Measurements from ENCODE around the gene MYO1B.
"Not testable (repeated sequence)": the region's sequence is repeated elsewhere in the genome, so short reads cannot be mapped to it uniquely, and the experiment has no call there.

Gene MYO1B

GRCh38 chr2:191415858-191416257 is 170.7 kb downstream of the MYO1B start:
- DNase-seq = no peak

- no peak for DNase-seq
Observed at GRCh38 chr2:191417746-191418145, 172.5 kb downstream of the MYO1B start.

- DNase-seq = no peak
Observed at GRCh38 chr2:191421950-191422349, 176.7 kb downstream of the MYO1B start.

GRCh38 chr2:191427031-191427430 is 181.8 kb downstream of the MYO1B start:
- DNase-seq = no peak

- DNase-seq = no peak
Observed at GRCh38 chr2:191428141-191428540, 182.9 kb downstream of the MYO1B start.

- no peak for DNase-seq
Observed at GRCh38 chr2:191430476-191430875, 185.3 kb downstream of the MYO1B start.

GRCh38 chr2:191432121-191432520 is 186.9 kb downstream of the MYO1B start:
- DNase-seq = no peak

GRCh38 chr2:191434072-191434471 is 188.9 kb downstream of the MYO1B start:
- no peak for DNase-seq

GRCh38 chr2:191435141-191435540 is 189.9 kb downstream of the MYO1B start:
- DNase-seq = no peak

GRCh38 chr2:191436368-191437055 is 191.3 kb downstream of the MYO1B start:
- no peak for DNase-seq

- DNase-seq = no peak
Observed at GRCh38 chr2:191439481-191439880, 194.3 kb downstream of the MYO1B start.

GRCh38 chr2:191441496-191442214 is 196.5 kb downstream of the MYO1B start:
- no peak for DNase-seq

- DNase-seq = no peak
Observed at GRCh38 chr2:191443446-191443845, 198.2 kb downstream of the MYO1B start.

GRCh38 chr2:191446910-191447309 is 201.7 kb downstream of the MYO1B start:
- no peak for DNase-seq

- DNase-seq = no peak
Observed at GRCh38 chr2:191451116-191451515, 205.9 kb downstream of the MYO1B start.

GRCh38 chr2:191452065-191452464 is 206.9 kb downstream of the MYO1B start:
- DNase-seq = no peak

GRCh38 chr2:191453761-191454160 is 208.6 kb downstream of the MYO1B start:
- DNase-seq = no peak

- not testable (repeated sequence) for DNase-seq
Observed at GRCh38 chr2:191456506-191456905, 211.3 kb downstream of the MYO1B start.

GRCh38 chr2:191459158-191459557 is 214.0 kb downstream of the MYO1B start:
- DNase-seq = no peak

GRCh38 chr2:191462370-191462769 is 217.2 kb downstream of the MYO1B start:
- no peak for DNase-seq

GRCh38 chr2:191463790-191464189 is 218.6 kb downstream of the MYO1B start:
- no peak for DNase-seq

- no peak for DNase-seq
Observed at GRCh38 chr2:191465766-191466420, 220.7 kb downstream of the MYO1B start.

- no peak for DNase-seq
Observed at GRCh38 chr2:191467113-191467512, 221.9 kb downstream of the MYO1B start.

GRCh38 chr2:191470306-191470705 is 225.1 kb downstream of the MYO1B start:
- DNase-seq = no peak
